NOMO-1 (cell line): ENCODE measurements around the gene LILRB4.
"Not testable (repeated sequence)": the region's sequence is repeated elsewhere in the genome, so short reads cannot be mapped to it uniquely, and the experiment has no call there.

Experiments
- DNase-seq, 2 experiments: peaks; one replicate each; lab custom pipeline; 2025; ENCODE audit not compliant: unreplicated experiment in 2 of 2; lab: John Stamatoyannopoulos, UW

LILRB4 gene

DNA sequence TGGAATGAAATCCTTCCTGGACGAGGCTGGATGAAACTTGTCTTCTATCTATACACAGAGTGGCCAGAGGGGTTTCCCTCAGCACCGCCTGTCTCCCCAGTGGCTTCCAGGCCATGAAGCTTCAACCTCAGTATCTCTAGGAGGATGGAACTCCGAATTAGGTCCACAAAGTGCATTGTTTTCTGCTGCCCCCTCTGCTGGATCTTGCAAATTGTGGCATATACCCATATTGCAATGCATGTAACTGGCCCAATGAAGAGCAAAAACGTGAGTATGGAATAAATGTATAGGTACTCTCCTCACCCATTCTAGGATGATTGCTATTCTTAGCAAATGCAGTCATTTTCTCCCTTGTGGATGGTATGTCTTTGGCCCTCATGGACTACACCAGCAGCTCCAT is 14.7 kb upstream of the LILRB4 start:
- no peak for DNase-seq

DNA sequence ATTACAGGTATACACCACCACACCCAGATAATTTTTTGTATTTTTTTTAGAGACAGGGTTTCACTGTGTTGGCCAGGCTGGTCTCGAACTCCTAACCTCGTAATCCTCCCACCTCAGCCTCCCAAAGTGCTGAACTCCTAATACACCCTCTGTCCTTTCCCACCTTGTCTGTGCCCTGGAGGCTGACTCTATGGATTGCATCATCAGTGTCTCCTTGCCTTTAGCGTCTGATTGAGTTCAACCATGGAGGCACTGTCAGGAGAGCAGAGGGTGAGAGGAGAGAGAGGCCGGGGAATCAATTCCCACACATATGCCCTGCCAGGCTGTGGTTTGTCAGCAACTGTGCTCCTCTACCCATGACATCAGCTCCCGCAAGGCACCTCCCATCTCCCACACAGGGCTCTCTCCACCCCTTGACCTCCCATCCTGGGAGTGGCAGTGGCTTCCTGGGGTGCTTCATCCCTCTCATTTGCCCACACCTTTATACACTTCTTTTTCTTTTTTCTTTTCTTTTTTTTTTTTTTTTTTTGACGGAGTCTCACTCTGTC is 12.6 kb upstream of the LILRB4 start:
- DNase-seq, result no peak

GRCh38 chr19:54653181-54653809 is 9.5 kb upstream of the LILRB4 start:
- DNase-seq, result peak; percentile 43 to 48

DNA sequence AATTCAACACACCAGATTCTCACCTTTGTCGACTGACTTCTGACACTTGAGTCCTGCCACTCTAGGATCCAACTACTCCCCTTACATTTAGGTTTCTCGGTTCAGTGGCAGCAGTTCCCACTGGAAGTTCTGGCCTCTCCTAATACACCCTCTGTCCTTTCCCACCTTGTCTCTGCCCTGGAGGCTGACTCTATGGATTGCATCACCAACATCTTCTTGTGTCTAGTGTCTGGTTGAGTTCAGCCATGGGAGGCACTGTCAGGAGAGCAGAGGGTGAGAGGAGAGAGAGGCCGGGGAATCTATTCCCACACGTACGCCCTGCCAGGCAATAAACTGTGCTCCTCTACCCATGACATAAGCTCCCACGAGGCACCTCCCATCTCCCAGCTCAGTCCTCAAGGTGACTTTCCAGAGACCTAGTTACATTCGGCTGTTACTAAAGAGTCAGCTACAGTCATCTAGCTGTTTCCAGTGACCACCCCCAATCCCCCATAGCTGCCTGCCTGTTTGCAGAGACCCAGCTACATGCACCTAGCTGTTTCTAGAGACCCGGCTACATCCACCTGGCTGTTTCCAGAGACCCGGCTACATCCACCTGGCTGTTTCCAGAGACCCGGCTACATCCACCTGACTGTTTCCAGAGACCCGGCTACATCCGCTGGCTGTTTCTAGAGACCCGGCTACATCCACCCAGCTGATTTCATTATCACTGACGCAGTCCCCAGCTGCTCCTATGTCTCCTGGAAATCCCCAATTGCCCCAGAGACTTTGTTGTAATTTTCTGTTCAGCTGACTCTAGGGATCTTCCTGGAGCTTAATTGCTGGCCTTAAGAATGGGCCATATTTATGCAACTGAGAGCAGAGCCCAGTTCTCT is 8.1 kb upstream of the LILRB4 start:
- no peak for DNase-seq

DNA sequence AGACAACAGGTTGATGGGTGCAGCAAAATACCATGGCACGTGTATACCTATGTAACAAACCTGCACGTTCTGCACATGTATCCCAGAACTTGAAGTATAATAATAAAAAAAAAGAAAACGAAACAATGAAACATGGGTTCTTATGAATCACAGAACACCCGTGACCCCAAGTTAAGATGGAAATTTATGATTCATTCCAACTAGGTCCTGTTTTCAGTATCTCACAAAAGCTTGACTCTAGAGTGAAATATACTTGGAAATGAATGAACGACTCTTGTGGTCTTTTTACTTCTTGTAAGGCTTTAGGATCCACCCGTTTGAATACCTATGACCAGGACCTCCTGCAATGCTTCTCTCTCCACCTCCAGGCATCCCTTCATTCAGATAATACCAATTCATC is 3.5 kb upstream of the LILRB4 start:
- no peak for DNase-seq

DNA sequence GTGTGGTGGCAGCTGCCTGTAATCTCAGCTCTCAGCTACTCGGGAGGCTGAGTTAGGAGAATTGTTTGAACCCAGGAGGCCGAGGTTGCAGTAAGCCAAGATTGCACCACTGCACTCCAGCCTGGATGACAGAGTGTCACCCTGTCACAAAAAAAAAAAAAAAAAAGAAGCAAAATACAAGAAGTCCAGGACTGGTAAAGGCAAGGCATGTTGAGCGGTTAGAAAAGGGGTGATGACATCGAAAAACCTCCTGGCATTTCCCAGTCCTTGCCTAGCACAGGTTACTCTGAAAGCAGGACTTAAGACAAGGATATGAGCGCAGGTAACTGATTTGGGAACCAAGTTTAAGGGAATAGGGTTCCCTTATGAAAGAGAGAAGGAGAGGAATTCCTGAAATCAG is 2.5 kb upstream of the LILRB4 start:
- no peak for DNase-seq

DNA sequence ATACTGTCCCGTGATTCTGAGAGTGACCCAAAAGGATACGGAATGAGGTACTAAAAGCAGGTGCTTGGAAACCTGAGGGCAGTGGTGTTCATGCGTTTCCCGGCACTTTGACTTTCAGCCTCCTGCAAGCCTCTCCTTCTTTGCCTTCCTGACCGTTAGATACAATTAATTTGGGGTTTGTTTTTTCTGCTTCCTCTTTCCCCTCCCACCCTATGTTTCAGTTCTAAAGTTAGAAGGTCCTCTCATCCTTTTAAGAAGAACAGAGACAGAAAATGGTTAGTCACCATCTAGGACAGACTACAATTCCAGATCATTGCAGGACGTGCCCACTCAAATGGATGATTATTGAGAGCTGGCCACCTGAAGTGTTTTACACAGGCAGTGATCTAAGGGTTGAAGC is 1.8 kb upstream of the LILRB4 start:
- DNase-seq, result peak; percentile 74 to 76

DNA sequence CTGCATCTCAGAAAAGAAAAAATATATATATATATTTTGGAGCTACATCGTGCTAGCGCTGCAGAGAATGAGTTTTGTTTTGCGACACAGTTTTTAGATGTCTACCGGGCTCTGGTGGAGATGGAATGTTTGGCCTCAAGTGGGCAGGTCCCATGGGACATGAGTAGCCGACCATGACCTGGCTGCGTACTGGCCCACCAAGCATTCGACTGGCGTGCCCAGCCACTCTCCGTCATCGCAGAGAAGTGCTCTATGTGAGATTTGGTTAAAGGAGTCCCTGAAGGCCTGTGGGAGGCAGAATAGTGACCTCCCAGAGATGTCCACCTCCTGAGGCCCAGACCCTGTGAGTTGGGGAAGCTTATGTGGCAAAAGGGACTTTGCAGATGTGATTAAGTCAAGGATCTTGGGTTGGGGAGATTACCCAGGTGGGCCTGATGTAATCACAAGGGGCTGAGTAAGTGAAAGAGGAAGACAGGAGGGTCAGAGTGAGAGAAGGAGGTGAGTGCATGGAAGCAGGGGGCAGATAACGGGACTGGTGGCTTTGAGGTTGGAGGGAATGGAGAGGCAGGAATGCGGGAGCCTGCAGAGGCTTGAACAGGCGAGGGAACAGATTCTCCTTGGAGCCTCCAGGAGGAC is 821 bp upstream of the LILRB4 start:
- DNase-seq, result no peak

DNA sequence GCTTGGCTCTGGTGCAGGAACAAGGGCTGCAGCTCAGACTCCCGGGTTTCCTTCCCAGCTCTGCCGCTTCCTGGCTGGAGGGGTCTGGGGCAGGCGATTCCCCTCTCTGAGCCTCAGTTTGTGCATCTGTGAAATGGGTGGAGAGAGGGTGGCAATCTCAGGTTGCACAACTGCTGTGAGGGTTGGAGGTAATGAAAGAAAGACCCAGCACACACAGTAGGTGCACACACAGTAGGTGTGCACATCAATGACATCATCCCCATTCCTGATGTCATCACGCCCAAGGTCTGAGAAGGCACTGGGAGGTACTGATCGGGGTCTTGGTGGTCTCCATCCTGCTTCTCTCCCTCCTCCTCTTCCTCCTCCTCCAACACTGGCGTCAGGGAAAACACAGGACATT is 2.7 kb downstream of the LILRB4 start:
- no peak for DNase-seq

GRCh38 chr19:54667217-54667616 is 4.4 kb downstream of the LILRB4 start:
- no peak for DNase-seq

- no peak for DNase-seq
Measured at GRCh38 chr19:54668353-54668752, 5.6 kb downstream of the LILRB4 start.

- peak in 1 of 2 experiments; percentile 66 for DNase-seq
Measured at GRCh38 chr19:54670576-54671357, 8.0 kb downstream of the LILRB4 start.

- DNase-seq, result no peak
Measured at GRCh38 chr19:54673222-54673621, 10.4 kb downstream of the LILRB4 start.

DNA sequence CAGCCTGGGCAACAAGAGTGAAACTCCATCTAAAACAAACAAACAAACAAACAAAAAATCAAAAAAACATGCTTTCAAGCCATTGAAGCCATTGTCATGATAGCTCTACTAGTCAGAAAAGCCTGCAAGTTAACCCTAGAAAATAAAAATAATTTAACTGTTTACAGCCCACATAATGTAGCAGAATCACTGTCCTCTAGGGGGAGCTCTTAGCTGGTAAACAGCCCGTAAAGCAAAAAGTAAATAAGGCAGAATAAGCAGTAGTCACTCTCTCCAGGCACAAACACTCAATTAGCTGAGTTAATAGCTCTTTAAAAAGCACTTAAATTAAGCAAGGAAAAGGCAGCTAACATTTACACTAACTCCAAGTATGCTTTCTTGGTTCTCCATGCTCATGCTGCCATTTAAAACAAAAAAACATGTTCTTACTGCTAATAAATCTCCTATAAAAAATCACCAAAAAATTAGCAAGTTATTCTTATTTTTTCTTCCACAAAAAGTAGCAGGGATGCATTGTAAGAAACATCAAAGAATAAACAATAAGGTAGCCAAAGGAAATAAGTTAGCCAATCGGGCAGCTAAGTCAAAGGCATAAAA is 11.3 kb downstream of the LILRB4 start:
- peak; percentile 41 to 64 for DNase-seq

- peak in 1 of 2 experiments; percentile 42 for DNase-seq
Measured at GRCh38 chr19:54676210-54676834, 13.5 kb downstream of the LILRB4 start.

DNA sequence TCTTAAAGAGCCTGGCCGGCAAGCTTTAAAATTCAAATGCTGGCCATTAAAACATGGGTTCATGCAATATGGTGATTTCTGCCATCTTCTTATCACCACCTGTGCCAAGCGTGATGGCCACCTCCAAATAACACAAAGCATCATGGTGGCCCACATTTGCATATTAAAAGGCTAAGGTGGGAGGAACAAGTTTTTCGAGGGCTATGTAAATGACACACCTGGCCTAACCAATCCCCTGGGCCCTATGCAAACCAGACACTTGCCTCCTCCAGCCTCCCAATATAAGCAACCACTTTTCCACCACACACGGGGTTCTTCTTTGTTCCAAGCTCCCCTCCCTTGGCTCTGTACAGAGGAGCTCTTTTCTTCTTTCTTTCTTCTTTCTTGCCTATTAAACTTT is 14.4 kb downstream of the LILRB4 start:
- no peak for DNase-seq

DNA sequence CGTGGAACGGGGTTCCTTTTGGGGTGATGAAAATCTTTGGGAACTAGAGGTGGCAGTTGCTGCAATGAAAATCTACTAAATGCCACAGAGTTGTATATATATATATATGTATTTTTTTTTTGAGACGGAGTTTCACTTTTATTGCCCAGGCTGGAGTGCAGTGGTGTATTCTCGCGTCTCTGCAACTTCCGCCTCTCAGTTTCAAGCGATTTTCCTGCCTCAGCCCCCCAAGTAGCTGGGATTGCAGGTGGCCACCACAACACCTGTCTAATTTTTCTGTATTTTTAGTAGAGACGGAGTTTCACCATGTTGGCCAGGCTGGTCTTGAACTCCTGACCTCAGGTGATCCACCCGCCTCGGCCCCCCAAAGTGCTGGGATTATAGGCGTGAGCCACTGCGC is 18.8 kb downstream of the LILRB4 start:
- not testable (repeated sequence) for DNase-seq

DNA sequence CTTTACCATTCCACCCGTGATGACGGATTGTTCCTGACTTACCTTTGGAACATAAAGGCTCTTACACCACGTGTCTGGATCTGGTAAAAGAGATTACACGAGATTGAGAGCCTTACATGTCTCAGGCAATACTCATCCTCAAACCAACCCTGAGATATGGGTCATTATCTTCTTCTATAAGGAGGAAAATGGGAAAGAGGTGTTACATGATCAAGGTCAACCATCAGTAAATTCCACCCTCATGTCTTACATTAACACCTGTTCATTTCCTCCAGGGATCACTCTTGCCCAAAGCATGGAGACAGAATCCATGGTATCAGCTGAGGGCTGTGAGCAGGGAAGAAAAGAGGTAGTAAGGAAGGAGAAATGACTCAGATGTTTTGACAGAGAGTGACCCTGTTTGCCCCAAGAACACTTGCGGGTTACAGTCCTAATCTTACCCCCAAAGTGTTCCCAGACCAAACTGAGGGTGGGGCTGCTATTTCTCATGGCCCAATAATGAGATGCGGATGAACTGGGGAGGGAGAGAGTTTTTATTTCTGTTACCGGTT is 19.6 kb downstream of the LILRB4 start:
- DNase-seq, result peak in 1 of 2 experiments; percentile 37

DNA sequence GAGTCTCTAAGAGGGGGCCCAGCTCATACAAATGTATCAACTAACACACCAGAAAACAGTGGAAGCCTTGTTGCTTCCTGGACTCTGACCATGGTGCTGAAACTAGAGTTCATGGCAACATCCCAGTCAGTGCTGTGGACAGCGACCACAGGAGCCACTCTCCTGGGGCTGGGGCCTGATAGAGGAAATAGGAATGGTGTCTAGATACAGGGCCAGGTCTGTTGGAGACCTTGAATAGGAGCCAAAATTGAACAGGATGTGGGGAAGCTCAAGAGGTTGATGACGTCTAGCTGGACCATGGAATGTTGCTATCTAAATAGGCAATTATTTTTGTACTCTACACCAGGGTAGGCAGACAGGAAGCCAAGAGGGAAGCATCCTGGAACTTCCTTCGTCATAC is 21.7 kb downstream of the LILRB4 start:
- DNase-seq, result peak; percentile 34 to 64
